HFF-Myc (cell line): ENCODE data around the gene PRKG1.

Experiments
- DNase-seq: peaks from one replicate; pipeline ENCODE4 v3.0.0-alpha.2; 2011; ENCODE audit warnings: low read depth; ENCODE audit errors: extremely low read depth
- H3K4me3 ChIP-seq: replicated peaks from 2 replicates; pipeline ENCODE4 v1.5.1; 2011; ENCODE audit warnings: low read depth, mild to moderate bottlenecking, control low read depth, low read length
- CTCF ChIP-seq: IDR thresholded peaks from 2 replicates; pipeline ENCODE4 v1.5.1; 2012; ENCODE audit warnings: mild to moderate bottlenecking, low read depth, low read length, control low read depth; ENCODE audit errors: missing control alignments

PRKG1 gene

GRCh38 chr10:52268790-52269189 is 1194.5 kb downstream of the PRKG1 start:
- TF ChIP-seq CTCF: no peak
- no peak overlapping the region for H3K4me3 ChIP-seq
- no peak for DNase-seq

DNA sequence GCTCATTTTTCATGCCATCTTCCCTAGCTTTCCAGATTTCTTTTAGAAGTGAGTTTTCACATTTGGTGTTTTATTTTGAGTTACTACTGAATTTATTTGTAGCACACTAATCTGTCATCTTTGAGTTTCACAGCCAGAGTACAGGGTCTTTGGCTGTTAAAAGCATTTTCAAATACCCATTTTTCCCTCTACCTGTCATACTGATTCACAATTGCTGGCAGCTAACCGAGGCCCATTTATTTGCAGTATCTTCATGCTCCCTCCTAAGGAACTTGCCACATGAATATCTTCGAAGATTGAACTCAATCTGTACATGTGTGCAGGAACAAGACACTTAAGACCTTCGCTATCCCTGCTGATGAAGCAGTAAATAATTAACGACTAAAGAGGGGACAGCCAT is 1194.9 kb downstream of the PRKG1 start:
- no peak for TF ChIP-seq CTCF
- H3K4me3 ChIP-seq: no peak overlapping the region
- no peak for DNase-seq

DNA sequence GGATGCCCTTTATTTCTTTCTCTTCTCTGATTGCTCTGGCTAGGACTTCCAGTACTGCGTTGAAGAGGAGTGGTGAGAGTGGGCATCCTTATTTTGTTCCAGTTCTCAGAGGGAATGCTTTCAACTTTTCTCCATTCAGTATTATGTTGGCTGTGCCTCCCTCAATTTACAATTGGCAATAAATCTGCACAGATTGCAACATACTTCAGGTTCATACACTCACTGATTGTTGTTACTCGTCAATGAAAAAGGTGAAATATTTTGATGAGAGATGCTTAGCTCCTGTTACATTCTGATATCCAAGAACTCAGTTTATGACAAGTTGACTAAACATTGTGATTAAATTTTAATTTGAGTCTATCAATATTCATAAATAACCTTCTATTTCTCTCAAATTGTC is 1201.9 kb downstream of the PRKG1 start:
- TF ChIP-seq CTCF: no peak
- no peak for DNase-seq
- H3K4me3 ChIP-seq: no peak overlapping the region

- H3K4me3 ChIP-seq: no peak overlapping the region
- TF ChIP-seq CTCF: no peak
- DNase-seq: no peak
Observed at GRCh38 chr10:52276986-52277385, 1202.7 kb downstream of the PRKG1 start.

DNA sequence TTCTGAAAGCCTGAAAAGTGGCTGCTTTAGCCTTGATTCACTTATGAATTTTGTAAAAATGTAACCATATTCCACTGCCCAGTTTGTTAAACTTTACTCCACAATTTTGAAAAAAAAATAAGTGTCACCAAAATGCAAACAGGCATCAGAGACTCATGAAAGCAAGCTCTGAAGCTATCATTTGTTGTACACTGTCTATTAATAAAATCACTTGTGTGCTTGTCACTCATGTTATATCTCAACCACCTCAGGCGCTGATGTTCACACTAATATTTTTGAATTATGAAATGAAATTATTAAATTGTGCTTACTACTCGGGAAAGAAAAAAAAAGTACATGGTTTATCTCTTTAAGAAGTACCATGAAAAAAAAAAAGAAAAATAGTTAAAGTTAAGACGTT is 1205.3 kb downstream of the PRKG1 start:
- no peak for TF ChIP-seq CTCF
- DNase-seq: no peak
- H3K4me3 ChIP-seq: no peak overlapping the region

- H3K4me3 ChIP-seq: no peak overlapping the region
- DNase-seq: no peak
- TF ChIP-seq CTCF: no peak
Observed at GRCh38 chr10:52280051-52280450, 1205.8 kb downstream of the PRKG1 start.

DNA sequence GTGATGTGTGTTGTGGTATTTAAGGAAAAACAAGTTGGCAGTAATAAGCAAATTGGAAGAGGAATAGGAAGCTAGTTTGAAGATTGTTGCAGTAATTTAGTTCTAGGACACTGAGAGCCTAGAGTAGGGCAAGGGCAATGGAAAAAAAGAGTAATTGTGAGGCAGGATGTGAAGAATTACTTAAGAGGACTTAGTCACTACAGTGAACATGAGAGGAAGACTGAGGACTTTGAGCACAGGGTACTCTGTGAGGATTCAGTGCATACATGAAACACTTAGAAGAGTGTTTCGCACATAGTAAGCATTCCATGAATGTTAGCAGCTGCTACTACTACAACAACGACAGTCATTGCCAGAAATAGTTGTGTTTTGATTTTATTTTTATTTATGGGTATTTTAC is 1208.9 kb downstream of the PRKG1 start:
- DNase-seq: no peak

More for the DNA sequence above, 1208.9 kb downstream of the PRKG1 start:
- H3K4me3 ChIP-seq: no peak overlapping the region
- no peak for TF ChIP-seq CTCF
